SK-N-SH treated with all-trans-retinoic acid at 6 μM for 48 hours (cell line): ENCODE data around the gene NSUN6.
A peak's percentile ranks its signal among the peaks of the same experiment; 100 is the strongest.

ENCODE experiments used
- ATAC-seq: fragments of 200-7000 bp; cut with Tn5 transposase; 3 replicates; pipeline ENCODE4 v1.9.1; 2020; ENCODE audit warnings: mild to moderate bottlenecking, moderate library complexity
- ARNTL ChIP-seq: fragments of 450-650 bp; formaldehyde crosslinking; IDR thresholded peaks from 2 replicates; pipeline ENCODE4 v1.5.0; 2020; ENCODE audit warnings: low read depth, mild to moderate bottlenecking, moderate library complexity, borderline replicate concordance
- BACH2 ChIP-seq: fragments of 250-450 bp; sonication (Bioruptor Pico); IDR thresholded peaks from 2 replicates; pipeline ENCODE4 v1.9.0; 2021; ENCODE audit warnings: mild to moderate bottlenecking, borderline replicate concordance
- CSDC2 ChIP-seq: fragments of 250-450 bp; sonication (Bioruptor Pico); IDR thresholded peaks from 2 replicates; pipeline ENCODE4 v1.5.0; 2020; ENCODE audit warnings: mild to moderate bottlenecking, moderate library complexity
- ESRRG ChIP-seq: fragments of 250-450 bp; sonication (Bioruptor Pico); IDR thresholded peaks from 2 replicates; pipeline ENCODE4 v1.6.1; 2021; ENCODE audit warnings: mild to moderate bottlenecking
- GLIS3 ChIP-seq: fragments of 250-450 bp; sonication (Bioruptor Pico); IDR thresholded peaks from 2 replicates; pipeline ENCODE4 v1.5.0; 2020; ENCODE audit warnings: mild to moderate bottlenecking, moderate library complexity
- ISL1 ChIP-seq: fragments of 250-450 bp; sonication (Bioruptor Pico); IDR thresholded peaks from 2 replicates; pipeline ENCODE4 v2.1.2; 2022; ENCODE audit warnings: mild to moderate bottlenecking, moderate library complexity
- OSR1 ChIP-seq: fragments of 250-450 bp; sonication (Bioruptor Pico); IDR thresholded peaks from 2 replicates; pipeline ENCODE4 v1.8.0; 2022; ENCODE audit warnings: moderate library complexity, mild to moderate bottlenecking, inconsistent platforms
- PPARA ChIP-seq: fragments of 250-450 bp; sonication (Bioruptor Pico); IDR thresholded peaks from 2 replicates; pipeline ENCODE4 v1.5.0; 2020; ENCODE audit warnings: mild to moderate bottlenecking, borderline replicate concordance
- SNAI2 ChIP-seq: fragments of 250-450 bp; sonication (Bioruptor Pico); IDR thresholded peaks from 2 replicates; pipeline ENCODE4 v1.5.0; 2020; ENCODE audit warnings: mild to moderate bottlenecking, moderate library complexity
- TCF4 ChIP-seq: fragments of 250-450 bp; sonication (Bioruptor Pico); IDR thresholded peaks from 2 replicates; pipeline ENCODE4 v1.8.0; 2021; ENCODE audit warnings: mild to moderate bottlenecking, moderate library complexity, borderline replicate concordance
- TOX ChIP-seq: fragments of 250-450 bp; sonication (Bioruptor Pico); IDR thresholded peaks from 2 replicates; pipeline ENCODE4 v1.8.0; 2021; ENCODE audit warnings: mild to moderate bottlenecking, moderate library complexity, borderline replicate concordance
- ZC3H10 ChIP-seq: fragments of 250-450 bp; sonication (Bioruptor Pico); IDR thresholded peaks from 2 replicates; pipeline ENCODE4 v1.5.1; 2021; ENCODE audit warnings: mild to moderate bottlenecking, moderate library complexity
- ZFP3 ChIP-seq: fragments of 250-450 bp; sonication (Bioruptor Pico); IDR thresholded peaks from 2 replicates; pipeline ENCODE4 v1.5.0; 2020; ENCODE audit warnings: mild to moderate bottlenecking, moderate library complexity
- ZFP30 ChIP-seq: fragments of 450-650 bp; formaldehyde crosslinking; IDR thresholded peaks from 2 replicates; pipeline ENCODE4 v1.5.0; 2022; ENCODE audit warnings: mild to moderate bottlenecking, moderate library complexity
- ZNF70 ChIP-seq: fragments of 450-650 bp; formaldehyde crosslinking; IDR thresholded peaks from 2 replicates; pipeline ENCODE4 v1.5.0; 2020; ENCODE audit warnings: mild to moderate bottlenecking, moderate library complexity
- ZNF8 ChIP-seq: fragments of 450-650 bp; formaldehyde crosslinking; IDR thresholded peaks from 2 replicates; pipeline ENCODE4 v1.5.0; 2020; ENCODE audit warnings: mild to moderate bottlenecking, moderate library complexity
- TF ChIP-seq, protein P1 (sequence below): fragments of 250-450 bp; sonication (Bioruptor Pico); IDR thresholded peaks from 2 replicates; pipeline ENCODE4 v1.8.0; 2020; ENCODE audit warnings: mild to moderate bottlenecking, moderate library complexity, borderline replicate concordance
- TF ChIP-seq, protein P2 (sequence below): fragments of 250-450 bp; sonication (Bioruptor Pico); IDR thresholded peaks from 2 replicates; pipeline ENCODE4 v1.5.1; 2021; ENCODE audit warnings: mild to moderate bottlenecking, moderate library complexity
- TF ChIP-seq, protein P3 (sequence below): fragments of 250-450 bp; sonication (Bioruptor Pico); IDR thresholded peaks from 2 replicates; pipeline ENCODE4 v1.5.0; 2020; ENCODE audit warnings: mild to moderate bottlenecking, moderate library complexity
- TF ChIP-seq, protein P4 (sequence below): fragments of 250-450 bp; sonication (Bioruptor Pico); IDR thresholded peaks from 2 replicates; pipeline ENCODE4 v1.5.1; 2020; ENCODE audit warnings: low read depth, mild to moderate bottlenecking, moderate library complexity

The NSUN6 gene

DNA sequence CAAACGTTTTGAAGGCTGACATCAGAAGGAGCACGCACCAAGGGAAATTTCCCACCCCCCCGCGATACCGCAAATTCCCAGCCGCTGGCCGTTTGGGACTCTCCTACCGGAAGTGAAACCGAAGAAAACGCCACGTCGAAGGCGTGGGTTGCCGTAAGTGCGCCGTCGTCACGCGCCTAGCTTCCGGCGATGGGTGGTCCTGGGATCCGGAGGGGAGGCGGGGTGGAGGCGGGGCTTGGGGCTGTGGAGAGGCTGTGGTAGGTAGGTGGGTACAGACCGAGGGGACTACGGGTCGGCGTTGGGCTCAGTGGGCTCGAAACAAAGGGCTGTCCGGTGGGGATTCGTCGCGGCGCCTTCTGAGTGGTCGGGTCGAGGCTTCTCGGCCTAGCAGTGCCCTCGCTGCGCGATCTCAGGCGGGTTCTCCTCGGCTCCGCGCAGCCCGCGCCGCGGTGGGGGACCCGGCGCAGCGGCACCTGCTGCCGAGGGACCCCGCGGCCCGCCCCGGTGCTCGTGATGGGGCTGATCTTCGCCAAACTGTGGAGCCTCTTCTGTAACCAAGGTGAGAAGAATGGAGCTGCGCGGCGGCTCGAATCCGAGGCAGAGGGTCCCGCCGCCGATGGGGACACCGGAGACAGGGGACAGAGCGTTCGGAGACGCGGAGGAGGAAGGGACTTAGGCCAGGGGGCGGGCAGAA lies 7.9 kb upstream of the NSUN6 start, which contains the start of gene ARL5B:
Gene ARL5B (plus strand): TSS at position 307 of the 694 bp plus-strand sequence. CDS start 207 bp downstream, at position 514.
- TF ChIP-seq, protein P1, sequence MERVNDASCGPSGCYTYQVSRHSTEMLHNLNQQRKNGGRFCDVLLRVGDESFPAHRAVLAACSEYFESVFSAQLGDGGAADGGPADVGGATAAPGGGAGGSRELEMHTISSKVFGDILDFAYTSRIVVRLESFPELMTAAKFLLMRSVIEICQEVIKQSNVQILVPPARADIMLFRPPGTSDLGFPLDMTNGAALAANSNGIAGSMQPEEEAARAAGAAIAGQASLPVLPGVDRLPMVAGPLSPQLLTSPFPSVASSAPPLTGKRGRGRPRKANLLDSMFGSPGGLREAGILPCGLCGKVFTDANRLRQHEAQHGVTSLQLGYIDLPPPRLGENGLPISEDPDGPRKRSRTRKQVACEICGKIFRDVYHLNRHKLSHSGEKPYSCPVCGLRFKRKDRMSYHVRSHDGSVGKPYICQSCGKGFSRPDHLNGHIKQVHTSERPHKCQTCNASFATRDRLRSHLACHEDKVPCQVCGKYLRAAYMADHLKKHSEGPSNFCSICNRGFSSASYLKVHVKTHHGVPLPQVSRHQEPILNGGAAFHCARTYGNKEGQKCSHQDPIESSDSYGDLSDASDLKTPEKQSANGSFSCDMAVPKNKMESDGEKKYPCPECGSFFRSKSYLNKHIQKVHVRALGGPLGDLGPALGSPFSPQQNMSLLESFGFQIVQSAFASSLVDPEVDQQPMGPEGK, result peak; percentile 65; the same call in 1 of the 2 replicates
- no peak for TF ChIP-seq ZNF70 (CRISPR knock-in tag)

DNA sequence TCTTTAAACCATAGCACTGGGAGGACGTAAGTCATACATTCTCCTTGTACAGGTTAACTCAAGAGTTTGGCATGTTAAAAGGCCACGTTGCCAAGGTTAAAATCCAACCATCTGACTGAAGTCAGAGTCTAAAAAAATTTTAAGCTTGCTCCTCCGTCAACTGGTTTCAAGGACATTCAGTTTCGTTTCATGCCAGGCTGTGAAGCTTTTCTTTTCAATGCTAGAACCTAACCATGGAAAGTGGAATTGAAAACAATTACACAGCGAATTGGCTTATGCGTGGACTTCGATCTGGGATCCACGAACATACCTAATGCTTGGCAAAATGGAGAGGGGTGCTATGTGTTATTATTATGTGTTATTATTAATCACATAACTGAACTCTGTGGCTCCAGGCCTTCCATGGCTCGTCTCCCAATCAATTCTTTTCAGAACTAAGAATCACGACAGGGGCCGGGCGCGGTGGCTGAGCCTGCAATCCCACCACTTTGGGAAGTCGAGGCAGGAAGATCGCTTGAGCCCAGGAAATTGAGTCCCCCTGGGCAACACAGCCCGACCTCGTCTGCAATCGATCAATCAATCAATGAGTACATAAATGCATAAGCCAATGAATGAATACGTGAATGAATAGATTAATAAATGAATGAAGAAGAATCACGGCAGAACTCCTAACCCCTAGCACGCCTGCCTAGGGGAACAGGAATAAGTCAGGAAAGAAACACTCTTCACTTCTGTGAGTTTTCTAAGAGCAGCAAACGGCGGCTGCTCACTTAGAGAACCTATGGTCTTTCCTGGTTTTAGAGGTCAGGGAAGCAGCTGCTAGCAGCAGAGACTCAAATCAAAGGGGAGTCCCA lies 7.1 kb upstream of the NSUN6 start:
- peak; percentile 4 for ATAC-seq
- no peak for TF ChIP-seq GLIS3
- 0 out of 2 replicates have a peak, but pooled peaks have one; percentile 11 for TF ChIP-seq CSDC2 (CRISPR knock-in tag)
- TF ChIP-seq, all 23 proteins: peak for 1

More for the DNA sequence above, 7.9 kb upstream of the NSUN6 start, which contains the start of gene ARL5B:
- peak; percentile 97 for ATAC-seq

DNA sequence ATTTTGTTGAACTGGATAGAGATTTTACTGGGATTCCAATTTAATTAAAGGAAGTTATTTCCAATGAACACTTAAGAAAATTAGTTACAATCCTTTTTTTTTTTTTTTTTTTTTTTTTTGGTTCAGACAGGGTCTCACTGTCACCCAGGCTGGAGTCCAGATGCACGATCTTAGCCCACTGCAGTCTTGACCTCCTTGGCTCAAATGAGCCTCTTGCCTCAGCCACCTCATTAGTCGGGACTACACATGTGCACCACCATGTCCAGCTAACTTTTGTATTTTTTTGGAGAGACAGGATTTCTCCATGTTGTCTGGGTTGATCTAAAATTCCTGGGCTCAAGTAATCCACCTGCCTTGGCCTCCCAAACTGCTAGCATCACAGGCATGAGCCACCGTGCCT lies 5.3 kb upstream of the NSUN6 start:
- no peak for ATAC-seq
- no peak for TF ChIP-seq PPARA (CRISPR knock-in tag)
- no peak for TF ChIP-seq CSDC2 (CRISPR knock-in tag)
- no peak for TF ChIP-seq ZC3H10 (CRISPR knock-in tag)
- no peak for TF ChIP-seq ARNTL
- no peak for TF ChIP-seq OSR1
- TF ChIP-seq, protein P1, result no peak
- TF ChIP-seq, protein P2, sequence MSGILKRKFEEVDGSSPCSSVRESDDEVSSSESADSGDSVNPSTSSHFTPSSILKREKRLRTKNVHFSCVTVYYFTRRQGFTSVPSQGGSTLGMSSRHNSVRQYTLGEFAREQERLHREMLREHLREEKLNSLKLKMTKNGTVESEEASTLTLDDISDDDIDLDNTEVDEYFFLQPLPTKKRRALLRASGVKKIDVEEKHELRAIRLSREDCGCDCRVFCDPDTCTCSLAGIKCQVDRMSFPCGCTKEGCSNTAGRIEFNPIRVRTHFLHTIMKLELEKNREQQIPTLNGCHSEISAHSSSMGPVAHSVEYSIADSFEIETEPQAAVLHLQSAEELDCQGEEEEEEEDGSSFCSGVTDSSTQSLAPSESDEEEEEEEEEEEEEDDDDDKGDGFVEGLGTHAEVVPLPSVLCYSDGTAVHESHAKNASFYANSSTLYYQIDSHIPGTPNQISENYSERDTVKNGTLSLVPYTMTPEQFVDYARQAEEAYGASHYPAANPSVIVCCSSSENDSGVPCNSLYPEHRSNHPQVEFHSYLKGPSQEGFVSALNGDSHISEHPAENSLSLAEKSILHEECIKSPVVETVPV (CRISPR knock-in tag), result no peak
- no peak for TF ChIP-seq SNAI2 (CRISPR knock-in tag)
- no peak for TF ChIP-seq TCF4 (CRISPR knock-in tag)
- TF ChIP-seq BACH2 (CRISPR knock-in tag), result no peak
- no peak for TF ChIP-seq ESRRG
- TF ChIP-seq, protein P3, sequence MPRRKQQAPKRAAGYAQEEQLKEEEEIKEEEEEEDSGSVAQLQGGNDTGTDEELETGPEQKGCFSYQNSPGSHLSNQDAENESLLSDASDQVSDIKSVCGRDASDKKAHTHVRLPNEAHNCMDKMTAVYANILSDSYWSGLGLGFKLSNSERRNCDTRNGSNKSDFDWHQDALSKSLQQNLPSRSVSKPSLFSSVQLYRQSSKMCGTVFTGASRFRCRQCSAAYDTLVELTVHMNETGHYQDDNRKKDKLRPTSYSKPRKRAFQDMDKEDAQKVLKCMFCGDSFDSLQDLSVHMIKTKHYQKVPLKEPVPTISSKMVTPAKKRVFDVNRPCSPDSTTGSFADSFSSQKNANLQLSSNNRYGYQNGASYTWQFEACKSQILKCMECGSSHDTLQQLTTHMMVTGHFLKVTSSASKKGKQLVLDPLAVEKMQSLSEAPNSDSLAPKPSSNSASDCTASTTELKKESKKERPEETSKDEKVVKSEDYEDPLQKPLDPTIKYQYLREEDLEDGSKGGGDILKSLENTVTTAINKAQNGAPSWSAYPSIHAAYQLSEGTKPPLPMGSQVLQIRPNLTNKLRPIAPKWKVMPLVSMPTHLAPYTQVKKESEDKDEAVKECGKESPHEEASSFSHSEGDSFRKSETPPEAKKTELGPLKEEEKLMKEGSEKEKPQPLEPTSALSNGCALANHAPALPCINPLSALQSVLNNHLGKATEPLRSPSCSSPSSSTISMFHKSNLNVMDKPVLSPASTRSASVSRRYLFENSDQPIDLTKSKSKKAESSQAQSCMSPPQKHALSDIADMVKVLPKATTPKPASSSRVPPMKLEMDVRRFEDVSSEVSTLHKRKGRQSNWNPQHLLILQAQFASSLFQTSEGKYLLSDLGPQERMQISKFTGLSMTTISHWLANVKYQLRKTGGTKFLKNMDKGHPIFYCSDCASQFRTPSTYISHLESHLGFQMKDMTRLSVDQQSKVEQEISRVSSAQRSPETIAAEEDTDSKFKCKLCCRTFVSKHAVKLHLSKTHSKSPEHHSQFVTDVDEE (CRISPR knock-in tag), result no peak
- TF ChIP-seq TOX, result no peak
- TF ChIP-seq ZFP3 (CRISPR knock-in tag), result no peak
- no peak for TF ChIP-seq ZNF8 (CRISPR knock-in tag)
- TF ChIP-seq ISL1 (CRISPR knock-in tag), result no peak
- TF ChIP-seq, protein P4, sequence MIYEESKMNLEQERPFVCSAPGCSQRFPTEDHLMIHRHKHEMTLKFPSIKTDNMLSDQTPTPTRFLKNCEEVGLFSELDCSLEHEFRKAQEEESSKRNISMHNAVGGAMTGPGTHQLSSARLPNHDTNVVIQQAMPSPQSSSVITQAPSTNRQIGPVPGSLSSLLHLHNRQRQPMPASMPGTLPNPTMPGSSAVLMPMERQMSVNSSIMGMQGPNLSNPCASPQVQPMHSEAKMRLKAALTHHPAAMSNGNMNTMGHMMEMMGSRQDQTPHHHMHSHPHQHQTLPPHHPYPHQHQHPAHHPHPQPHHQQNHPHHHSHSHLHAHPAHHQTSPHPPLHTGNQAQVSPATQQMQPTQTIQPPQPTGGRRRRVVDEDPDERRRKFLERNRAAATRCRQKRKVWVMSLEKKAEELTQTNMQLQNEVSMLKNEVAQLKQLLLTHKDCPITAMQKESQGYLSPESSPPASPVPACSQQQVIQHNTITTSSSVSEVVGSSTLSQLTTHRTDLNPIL (CRISPR knock-in tag), result no peak
- TF ChIP-seq ZFP30 (CRISPR knock-in tag), result no peak
